GM08714 (cell line): Measurements from ENCODE around the gene SNN.
A peak's percentile ranks its signal among the peaks of the same experiment; 100 is the strongest.

Experiments used
- H3K4me3 ChIP-seq: fragments of 200-500 bp; sonication (Bioruptor generic); 2 replicates; pipeline ENCODE4 v1.5.1; 2014; ENCODE audit warnings: mild to moderate bottlenecking, low read length, inconsistent platforms
- ZNF274 ChIP-seq: IDR thresholded peaks from 2 replicates; pipeline ENCODE4 v1.6.1; 2012; ENCODE audit warnings: mild to moderate bottlenecking, low read depth, low read length

Gene SNN

DNA sequence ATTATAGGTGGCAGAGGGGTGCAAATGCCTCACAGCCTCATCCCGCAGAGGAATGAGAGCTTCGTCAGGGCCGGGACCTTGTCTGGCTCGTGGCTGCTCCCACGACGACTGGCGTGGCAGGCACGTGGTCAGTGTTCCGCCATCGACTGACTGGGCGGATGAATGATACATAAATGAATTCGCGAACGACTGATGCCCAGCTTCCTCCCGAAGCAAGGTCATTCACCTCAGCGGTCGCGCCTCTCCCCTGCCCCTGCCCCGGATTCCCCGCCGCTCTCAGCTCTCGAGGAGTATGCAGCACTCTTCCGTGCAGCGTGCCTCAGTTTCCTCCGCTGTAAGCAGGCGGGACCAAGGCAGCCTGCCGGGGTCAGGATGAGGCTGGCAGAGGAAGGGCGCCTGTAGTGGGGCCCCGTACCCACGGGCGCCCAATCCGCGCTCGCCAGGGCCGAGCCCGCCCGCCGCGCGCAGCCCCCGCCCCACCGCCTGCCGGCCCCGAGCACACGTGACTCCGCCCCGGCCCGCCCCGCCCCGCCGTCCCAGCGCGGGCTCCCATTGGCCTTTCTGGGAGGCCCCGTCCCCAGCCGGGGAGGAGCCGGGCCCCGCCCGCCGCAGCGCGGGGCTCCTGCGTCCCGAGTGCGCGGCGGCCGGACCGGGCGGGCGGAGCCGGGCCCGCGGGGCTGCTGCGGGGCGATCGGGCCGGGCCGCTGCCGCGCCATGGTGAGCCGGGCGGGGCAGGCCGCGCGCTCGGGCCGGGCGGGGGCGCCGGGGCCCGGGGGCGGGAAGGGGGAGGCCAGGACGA, at the start of gene SNN:
SNN (plus strand) TSS at position 632 of the 799 bp plus-strand sequence. CDS start 7,605 bp downstream, outside the sequence.
- TF ChIP-seq ZNF274: no peak
- peak within 1 kb of the TSS; percentile 74 for H3K4me3 ChIP-seq

DNA sequence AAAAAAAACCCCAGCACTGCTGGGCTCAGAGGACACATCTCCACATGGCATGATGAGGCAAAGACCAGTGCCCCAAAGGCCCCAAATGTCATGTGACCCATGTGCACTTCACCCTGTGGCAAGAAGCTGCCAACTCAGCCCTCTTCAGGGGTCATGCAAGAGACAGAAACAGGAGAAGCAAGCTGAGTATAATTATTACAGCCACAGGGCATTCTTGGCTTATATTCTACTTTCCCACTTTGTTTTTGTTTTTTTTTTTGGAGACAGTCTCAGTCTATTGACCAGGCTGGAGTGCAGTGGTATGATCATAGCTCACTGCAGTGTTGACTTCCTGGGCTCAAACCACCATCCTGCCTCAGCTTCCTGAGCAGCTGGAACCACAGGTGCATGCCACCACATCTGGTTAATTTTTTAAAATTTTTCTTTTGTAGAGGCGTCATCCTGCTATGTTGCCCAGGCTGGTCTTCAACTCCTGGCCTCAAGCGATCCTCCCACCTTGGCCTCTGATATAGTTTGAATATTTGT, 48.9 kb upstream of the SNN start:
- H3K4me3 ChIP-seq: no peak overlapping the region
- no peak for TF ChIP-seq ZNF274

DNA sequence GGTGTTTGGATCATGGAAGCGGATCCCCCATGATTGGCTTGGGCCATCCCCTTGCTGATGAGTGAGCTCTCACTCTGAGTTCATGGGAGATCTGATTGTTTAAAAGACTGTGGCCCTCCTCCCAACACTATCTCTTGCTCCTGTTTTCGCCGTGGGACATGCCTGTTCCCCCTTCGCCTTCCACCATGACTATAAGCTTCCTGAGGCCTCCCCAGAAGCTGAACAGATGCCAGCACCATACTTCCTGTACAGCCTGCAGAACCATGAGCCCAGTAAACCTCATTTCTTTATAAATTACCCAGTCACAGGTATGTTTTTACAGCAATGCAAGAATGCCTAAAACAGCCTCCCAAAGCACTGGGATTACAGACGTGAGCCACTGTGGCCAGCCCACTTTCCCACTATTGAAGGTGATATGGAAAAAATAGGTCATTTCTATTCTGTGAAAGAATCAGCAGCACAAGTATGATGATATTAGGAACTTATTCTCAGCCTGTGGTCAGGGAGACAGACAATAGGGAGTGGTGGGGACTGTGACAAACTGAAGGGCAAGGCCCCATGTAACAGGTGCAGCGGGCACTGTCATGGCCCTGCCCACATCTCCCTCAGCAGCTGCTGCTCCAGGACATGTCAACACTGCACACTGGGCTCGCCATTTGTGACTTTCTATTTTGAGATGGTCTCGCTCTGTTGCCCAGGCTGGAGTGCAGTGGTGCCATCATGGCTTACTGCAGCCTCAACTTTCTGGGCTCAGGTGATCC, 47.8 kb upstream of the SNN start:
- no peak for TF ChIP-seq ZNF274
- no peak overlapping the region for H3K4me3 ChIP-seq

DNA sequence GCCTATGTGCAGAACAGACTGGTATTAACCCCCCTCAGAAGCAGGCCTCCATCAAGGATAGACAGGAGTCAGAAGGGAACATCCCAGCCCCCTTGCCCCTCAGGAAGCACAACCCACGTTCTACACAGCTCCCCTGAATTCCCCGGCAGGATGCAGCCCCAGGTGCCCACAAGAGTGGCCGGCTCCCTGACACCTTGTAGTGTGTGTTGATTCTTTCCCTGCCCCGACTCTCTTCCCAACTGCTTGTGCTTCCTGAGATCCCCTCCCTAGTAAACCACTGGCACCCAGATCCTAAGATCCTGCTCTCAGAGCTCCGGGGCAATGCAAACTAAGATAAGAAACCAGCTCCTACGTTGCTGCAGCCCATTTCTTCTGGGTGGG, 46.7 kb upstream of the SNN start:
- peak overlapping the region; percentile 10; the same call in 1 of the 2 replicates for H3K4me3 ChIP-seq
- no peak for TF ChIP-seq ZNF274

DNA sequence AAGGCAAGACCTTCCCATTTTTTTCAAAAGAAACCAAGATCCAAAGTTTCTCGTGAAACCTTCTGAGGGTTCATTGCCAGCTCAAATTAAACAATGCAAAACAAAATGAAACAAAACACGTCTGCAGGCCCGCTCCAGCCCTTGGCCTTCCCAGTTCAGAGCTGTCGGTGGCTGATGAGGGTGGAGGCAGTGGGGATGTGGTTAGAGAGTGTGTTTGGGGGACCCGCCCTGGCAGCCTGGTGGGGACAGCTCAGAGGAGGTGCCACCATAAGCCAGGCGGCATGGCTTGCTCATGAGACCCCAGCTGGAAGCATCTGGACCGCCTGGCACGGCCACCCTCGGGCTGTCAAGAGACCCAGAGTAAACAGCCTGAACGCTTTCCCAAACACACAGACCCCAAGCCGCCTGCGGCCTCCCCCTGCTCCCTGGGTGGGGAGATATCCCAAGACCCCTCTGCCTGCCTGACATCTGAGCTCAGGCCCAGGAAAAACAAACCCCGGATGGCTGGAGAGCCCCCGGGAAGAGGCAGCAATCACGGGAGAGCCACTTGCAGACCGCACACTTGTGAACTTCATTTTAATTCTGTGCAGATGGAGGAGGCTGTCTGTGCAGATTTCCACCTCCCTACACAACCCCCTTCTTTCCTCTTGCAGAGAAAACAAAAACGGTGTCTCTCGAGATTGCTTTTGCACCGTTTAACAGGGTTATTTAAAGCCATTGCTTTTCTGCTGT, 46.2 kb upstream of the SNN start:
- TF ChIP-seq ZNF274: no peak
- H3K4me3 ChIP-seq: peak overlapping the region; percentile 10; the same call in 1 of the 2 replicates

DNA sequence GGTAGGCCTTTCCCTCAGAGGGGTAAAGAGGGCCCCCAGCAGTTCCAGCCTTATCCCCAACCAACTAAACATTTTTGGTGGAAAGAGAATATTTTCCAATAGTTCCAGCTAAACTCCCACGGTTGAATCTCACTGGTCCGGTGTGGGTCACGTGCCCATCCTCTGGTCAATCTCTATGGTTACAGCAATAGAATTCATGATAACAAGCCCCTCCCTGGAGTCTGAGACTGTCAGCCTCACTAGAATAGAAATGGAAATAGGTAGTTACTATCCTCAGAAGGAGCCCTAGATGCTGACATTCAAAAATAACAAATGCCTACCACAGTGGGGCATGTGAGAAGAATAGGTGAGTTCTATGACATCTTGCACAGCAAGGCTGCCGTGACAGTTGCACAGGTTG, 44.0 kb upstream of the SNN start:
- no peak overlapping the region for H3K4me3 ChIP-seq
- TF ChIP-seq ZNF274: no peak

DNA sequence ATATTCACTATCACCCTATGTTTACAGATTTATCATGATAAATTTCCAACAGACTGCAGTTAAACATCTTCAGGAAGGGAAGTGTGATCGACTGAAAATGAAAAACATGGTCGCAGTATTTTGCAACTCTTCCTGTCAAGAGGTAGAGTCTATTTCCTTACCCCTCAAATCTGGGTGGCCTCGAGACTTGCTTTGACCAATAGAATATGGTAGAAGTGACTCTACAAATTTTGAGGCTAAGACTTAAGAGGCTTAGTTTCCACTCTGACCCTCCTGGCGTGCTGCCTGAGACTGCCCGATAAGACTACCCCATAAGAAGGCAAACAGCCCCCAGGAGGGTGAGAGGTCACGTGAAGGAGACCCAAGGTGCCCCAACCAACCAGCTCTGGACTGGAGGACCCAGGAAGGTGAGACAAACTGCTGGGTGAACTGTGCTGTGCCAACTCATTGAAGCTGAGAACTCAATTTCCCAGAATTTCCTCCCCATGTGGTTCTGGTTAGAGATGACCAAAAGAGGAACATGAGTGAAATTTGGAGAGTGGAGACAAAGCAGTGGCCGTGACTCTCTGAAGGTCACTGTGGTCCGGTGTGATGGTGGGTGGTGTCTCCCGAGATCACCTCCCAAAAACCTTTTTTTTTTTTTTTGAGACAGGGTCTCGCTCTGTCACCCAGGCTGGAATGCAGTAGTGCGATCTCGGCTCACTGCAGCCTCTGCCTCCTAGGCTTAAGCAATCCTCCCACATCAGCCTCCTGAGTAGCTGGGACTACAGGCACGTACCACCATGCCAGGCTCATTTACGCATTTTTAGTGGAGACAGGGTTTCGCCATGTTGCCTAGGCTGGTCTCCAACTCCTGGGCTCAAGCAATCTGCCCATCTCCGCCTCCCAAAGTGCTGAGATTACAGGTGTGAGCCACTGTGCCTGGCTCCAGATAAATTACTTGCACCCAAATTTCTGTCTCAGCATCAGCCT, 43.3 kb upstream of the SNN start:
- no peak for TF ChIP-seq ZNF274

DNA sequence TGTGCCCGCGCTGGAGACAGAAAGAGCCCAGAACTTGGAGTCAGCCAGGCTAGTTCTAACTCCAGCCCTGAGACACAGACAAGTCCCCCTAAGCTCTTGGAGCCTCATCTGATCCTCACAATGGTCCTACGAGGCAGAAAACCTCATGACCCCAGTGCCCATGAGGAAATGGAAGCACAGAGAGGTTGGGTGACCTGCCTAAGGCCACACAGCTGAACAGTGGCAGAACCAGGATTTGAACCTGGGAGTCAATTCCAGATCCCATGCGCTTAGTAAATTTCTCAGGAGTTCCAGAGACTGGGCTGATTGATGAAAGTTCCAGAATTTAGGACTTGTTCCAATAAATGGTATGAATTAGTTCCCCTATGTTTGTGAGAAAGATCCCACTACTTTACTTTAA, 42.5 kb upstream of the SNN start:
- TF ChIP-seq ZNF274: no peak

More for the DNA sequence above, 43.3 kb upstream of the SNN start:
- no peak overlapping the region for H3K4me3 ChIP-seq

DNA sequence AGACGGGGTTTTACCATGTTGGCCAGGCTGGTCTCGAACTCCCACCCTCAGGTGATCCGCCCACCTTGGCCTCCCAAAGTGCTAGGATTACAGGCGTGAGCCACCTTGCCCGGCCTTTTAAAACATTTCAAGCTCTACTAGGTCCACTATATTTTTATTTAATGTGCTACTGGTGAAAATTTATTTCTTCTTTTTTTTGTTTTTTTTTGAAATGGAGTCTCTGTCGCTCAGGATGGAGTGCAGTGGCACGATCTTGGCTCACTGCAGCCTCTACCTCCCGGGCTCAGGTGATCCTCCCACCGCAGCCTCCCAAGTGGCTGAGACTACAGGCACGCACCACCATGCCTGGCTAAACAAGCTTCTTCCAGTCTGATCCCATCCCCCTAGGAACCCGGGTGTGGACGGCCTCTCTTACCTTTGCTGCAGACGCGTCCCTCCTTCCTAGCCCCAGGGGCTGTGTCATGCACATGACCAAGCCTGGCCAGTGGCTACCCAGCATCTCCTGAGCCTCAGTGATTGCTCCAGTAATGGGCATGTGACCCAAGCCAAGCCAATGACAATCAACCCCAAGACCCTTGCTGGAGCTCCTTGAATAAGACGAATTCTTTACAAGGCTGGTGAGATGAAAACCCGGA, 41.5 kb upstream of the SNN start:
- H3K4me3 ChIP-seq: no peak overlapping the region
- no peak for TF ChIP-seq ZNF274

More for the DNA sequence above, 42.5 kb upstream of the SNN start:
- H3K4me3 ChIP-seq: no peak overlapping the region

DNA sequence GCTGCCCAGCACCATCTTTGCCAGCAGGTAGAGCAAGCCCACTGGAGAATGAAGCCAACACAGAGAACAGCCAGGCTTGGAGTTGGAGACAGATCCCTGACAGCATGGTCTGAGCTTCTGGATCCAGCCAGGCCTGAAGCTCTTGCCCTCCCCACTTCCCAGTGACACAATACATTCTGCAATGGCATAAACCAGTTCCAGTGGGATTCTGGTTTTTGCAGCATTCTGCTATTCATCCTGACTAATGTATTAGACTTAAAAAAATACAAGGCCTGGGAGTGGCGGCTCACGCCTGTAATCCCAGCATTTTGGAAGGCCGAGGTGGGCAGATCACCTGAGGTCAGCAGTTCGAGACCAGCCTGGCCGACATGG, 41.0 kb upstream of the SNN start:
- H3K4me3 ChIP-seq: no peak overlapping the region

DNA sequence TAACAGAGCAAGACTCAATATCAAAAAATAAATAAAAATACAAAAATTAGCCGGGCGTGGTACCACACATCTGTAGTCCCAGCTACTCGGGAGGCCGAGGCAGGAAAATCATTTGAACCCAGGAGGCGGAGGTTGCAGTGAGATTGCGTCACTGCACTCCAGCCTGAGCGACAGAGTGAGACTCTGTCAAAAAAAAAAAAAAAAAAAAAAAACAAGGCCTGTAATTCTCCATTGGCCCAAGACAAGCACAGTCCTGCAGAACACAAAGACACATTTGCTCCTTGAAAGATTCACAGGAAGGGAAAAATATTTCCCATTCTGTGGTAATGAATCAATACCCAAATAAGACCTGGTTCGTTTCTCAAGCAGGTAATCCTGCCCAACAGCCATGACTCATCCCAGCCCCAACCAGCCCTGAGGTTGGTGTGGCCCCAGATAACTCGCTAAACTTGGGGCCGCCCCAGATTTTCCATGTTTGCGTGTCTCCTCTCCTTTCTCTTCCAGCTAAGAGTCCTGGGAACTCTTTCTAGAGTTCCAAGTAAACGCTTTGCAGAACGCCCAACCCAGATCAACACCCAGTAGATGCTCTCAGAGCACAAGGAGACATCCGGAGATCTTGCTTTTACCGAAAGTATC, 40.3 kb upstream of the SNN start:
- no peak for TF ChIP-seq ZNF274
- H3K4me3 ChIP-seq: no peak overlapping the region

More for the DNA sequence above, 41.0 kb upstream of the SNN start:
- no peak for TF ChIP-seq ZNF274

DNA sequence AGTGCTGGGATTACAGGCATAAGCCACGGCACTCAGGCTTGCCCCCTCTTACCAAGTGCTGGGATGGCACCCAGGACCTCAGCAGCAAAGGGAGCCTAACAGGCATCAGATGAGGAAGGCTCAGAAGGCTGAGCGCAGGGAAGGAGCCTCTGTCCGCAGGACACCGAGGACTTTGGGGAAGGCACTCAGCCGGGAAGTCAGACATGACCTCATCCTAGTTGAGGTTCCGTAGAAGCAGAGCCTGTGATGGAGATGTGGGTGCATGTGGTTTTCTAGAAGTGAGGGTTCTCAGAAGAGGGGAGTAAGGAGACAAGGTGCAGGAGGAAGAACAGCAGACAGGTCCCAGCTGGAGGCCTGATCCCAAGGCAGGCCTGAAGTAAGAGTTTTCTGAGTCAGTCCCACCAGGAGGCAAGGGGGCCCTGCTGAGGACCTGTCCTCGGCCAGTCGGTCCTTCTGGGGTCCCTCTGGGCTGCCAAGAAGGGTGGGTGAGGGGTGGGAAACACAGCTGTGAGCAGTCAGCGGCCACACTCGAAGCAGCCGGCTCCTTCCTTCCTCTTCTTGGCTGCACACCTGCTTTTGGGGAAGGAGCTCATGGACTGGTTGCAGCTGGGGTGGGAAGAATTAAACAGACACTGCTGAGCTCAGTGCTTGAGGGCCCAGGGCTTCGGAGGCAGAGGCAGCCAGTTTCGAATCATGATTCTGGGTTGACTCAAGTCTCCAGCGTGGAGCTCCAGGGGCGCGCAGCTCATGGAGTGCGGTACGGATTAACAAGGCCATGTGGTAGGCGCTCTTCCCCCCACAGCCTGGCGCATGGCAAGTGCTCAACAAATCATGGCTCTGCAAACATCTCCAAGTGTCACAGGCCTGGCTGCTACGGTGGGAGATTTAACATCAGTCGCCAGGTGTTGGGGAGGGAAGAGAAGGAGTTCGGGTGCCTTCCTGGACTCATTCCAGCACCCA, 38.9 kb upstream of the SNN start:
- TF ChIP-seq ZNF274: no peak
- no peak overlapping the region for H3K4me3 ChIP-seq
